NCI-H2196 (cell line): Measurements from ENCODE around the gene ASCC3.

ENCODE experiments used
- DNase-seq: peaks from one replicate; lab custom pipeline; 2025; ENCODE audit not compliant: unreplicated experiment; lab: John Stamatoyannopoulos, UW

Gene ASCC3

GRCh38 chr6:100730001-100730980, 150.8 kb downstream of the ASCC3 start:
- no peak for DNase-seq

GRCh38 chr6:100726666-100727065, 154.5 kb downstream of the ASCC3 start:
- DNase-seq, result no peak

- DNase-seq, result no peak
Measured at GRCh38 chr6:100724696-100725095, 156.4 kb downstream of the ASCC3 start.

- no peak for DNase-seq
Measured at GRCh38 chr6:100724222-100724621, 156.9 kb downstream of the ASCC3 start.

- no peak for DNase-seq
Measured at GRCh38 chr6:100721256-100721655, 159.9 kb downstream of the ASCC3 start.

GRCh38 chr6:100719883-100720682, 161.0 kb downstream of the ASCC3 start:
- peak; percentile 5 for DNase-seq

GRCh38 chr6:100712997-100713396, 168.1 kb downstream of the ASCC3 start:
- no peak for DNase-seq

- DNase-seq, result no peak
Measured at GRCh38 chr6:100706491-100706890, 174.6 kb downstream of the ASCC3 start.

GRCh38 chr6:100704961-100705360, 176.2 kb downstream of the ASCC3 start:
- DNase-seq, result no peak

- DNase-seq, result no peak
Measured at GRCh38 chr6:100701728-100702127, 179.4 kb downstream of the ASCC3 start.

- no peak for DNase-seq
Measured at GRCh38 chr6:100700009-100700408, 181.1 kb downstream of the ASCC3 start.

GRCh38 chr6:100695445-100695844, 185.7 kb downstream of the ASCC3 start:
- no peak for DNase-seq

- no peak for DNase-seq
Measured at GRCh38 chr6:100693249-100693927, 187.7 kb downstream of the ASCC3 start.

- DNase-seq, result no peak
Measured at GRCh38 chr6:100691972-100692371, 189.2 kb downstream of the ASCC3 start.

GRCh38 chr6:100686216-100686615, 194.9 kb downstream of the ASCC3 start:
- DNase-seq, result no peak

- DNase-seq, result no peak
Measured at GRCh38 chr6:100685747-100686146, 195.4 kb downstream of the ASCC3 start.

- DNase-seq, result no peak
Measured at GRCh38 chr6:100680163-100680562, 201.0 kb downstream of the ASCC3 start.

- no peak for DNase-seq
Measured at GRCh38 chr6:100678027-100678426, 203.1 kb downstream of the ASCC3 start.

GRCh38 chr6:100677240-100677639, 203.9 kb downstream of the ASCC3 start:
- no peak for DNase-seq

- DNase-seq, result no peak
Measured at GRCh38 chr6:100673641-100674040, 207.5 kb downstream of the ASCC3 start.

- DNase-seq, result no peak
Measured at GRCh38 chr6:100671740-100672139, 209.4 kb downstream of the ASCC3 start.
